GM12878 (cell line): ENCODE results near the gene IFRD2. TPM values are rescaled to one million over a fixed set of nuclear protein-coding genes. Genes with fewer than 3 reads are reported as not detected.

Experiments
- ATAC-seq: fragments of 200-7000 bp; cut with Tn5 transposase; 3 replicates; pipeline ENCODE4 v1.9.1; 2020; ENCODE audit warnings: mild to moderate bottlenecking, moderate library complexity
- BruUV-seq: library from RNA; stranded (reverse); fragments of 400-500 nt; replicated peaks from 2 replicates; lab custom pipeline; 2021; lab: Mats Ljungman, UMichigan
- CTCF ChIA-PET: fragments of 300-600 bp; sonication (Branson Sonifier 250); formaldehyde crosslinking; extraction: SDS; loops from one replicate; lab custom pipeline; 2021; ENCODE audit warnings: inconsistent platforms; lab: Yijun Ruan, JAX
- POLR2A ChIA-PET: fragments of 350-600 bp; formaldehyde crosslinking; extraction: SDS; loops from one replicate; lab custom pipeline; 2021; ENCODE audit warnings: inconsistent platforms; lab: Charles Lee
- RAD21 ChIA-PET: fragments of 300-600 bp; sonication (Branson Sonifier 250); formaldehyde crosslinking; loops from one replicate; lab custom pipeline; 2023; ENCODE audit warnings: antibody characterized with exemption; ENCODE audit not compliant: unreplicated experiment; lab: Charles Lee
- SMC1A ChIA-PET: fragments of 300-600 bp; sonication (Branson Sonifier 250); formaldehyde crosslinking; loops from one replicate; lab custom pipeline; 2023; ENCODE audit not compliant: unreplicated experiment, uncharacterized antibody; lab: Charles Lee
- DNase-seq: peaks from one replicate; pipeline ENCODE4 v3.0.0-alpha.2; 2011; ENCODE audit warnings: low read depth, low spot score
- FAIRE-seq: peaks from 3 replicates; lab custom pipeline; 2011; peaks lifted over from hg19 to GRCh38; lab: Jason Lieb, UNC
- H2AFZ ChIP-seq: 2 replicates; pipeline ENCODE4 v1.6.0; 2011; ENCODE audit warnings: low read depth, low read length, control low read depth; ENCODE audit not compliant: control insufficient read depth
- H3K27ac ChIP-seq: 2 replicates; pipeline ENCODE4 v1.5.1; 2011; ENCODE audit warnings: control low read depth; ENCODE audit not compliant: control insufficient read depth, insufficient read depth
- H3K27me3 ChIP-seq, 2 experiments: replicated peaks in 1 of 2; 2 replicates each; pipeline versions ENCODE4 v1.6.0 to v1.6.1; 2011; ENCODE audit warnings: low read length in 1 of 2; ENCODE audit not compliant: control insufficient read depth in 2 of 2, insufficient read depth in 2 of 2
- H3K36me3 ChIP-seq, 2 experiments: 2 replicates each; pipeline ENCODE4 v1.5.1; 2011; ENCODE audit warnings: low read length in 1 of 2; ENCODE audit not compliant: control insufficient read depth in 2 of 2, insufficient read depth in 2 of 2
- H3K4me1 ChIP-seq: 2 replicates; pipeline ENCODE4 v1.6.1; 2011; ENCODE audit warnings: mild to moderate bottlenecking, low read length, moderate library complexity, mixed read lengths; ENCODE audit not compliant: control insufficient read depth, insufficient read depth
- H3K4me2 ChIP-seq: 2 replicates; pipeline ENCODE4 v1.6.0; 2011; ENCODE audit warnings: control low read depth; ENCODE audit not compliant: control insufficient read depth, insufficient read depth
- H3K4me3 ChIP-seq: fragments of 200-600 bp; sonication (generic); 2 replicates; pipeline ENCODE4 v1.5.1; 2016
- H3K79me2 ChIP-seq: 2 replicates; pipeline ENCODE4 v1.6.0; 2011; ENCODE audit warnings: low read length; ENCODE audit not compliant: control insufficient read depth, insufficient read depth
- H3K9ac ChIP-seq: 2 replicates; pipeline ENCODE4 v1.8.0; 2011; ENCODE audit warnings: low read length, control low read depth, mixed read lengths; ENCODE audit not compliant: control insufficient read depth, insufficient read depth
- H3K9me3 ChIP-seq: replicated peaks from 3 replicates; pipeline ENCODE4 v1.5.1; 2011; ENCODE audit warnings: mild to moderate bottlenecking, low read length; ENCODE audit not compliant: control insufficient read depth, insufficient read depth
- H4K20me1 ChIP-seq: 2 replicates; pipeline ENCODE4 v1.6.0; 2011; ENCODE audit not compliant: control insufficient read depth, insufficient read depth
- BHLHE40 ChIP-seq, 2 experiments: fragments of 450-650 bp in 1 of 2; IDR thresholded peaks; 2 replicates each; pipeline ENCODE4 v1.6.1; 2011 to 2017; ENCODE audit warnings: low read depth in 2 of 2, borderline replicate concordance in 1 of 2, improper control_type of control experiment in 1 of 2, low read length in 1 of 2, mild to moderate bottlenecking in 1 of 2
- EED ChIP-seq: sonication (generic); IDR thresholded peaks from 2 replicates; pipeline ENCODE4 v1.6.1; 2016; ENCODE audit warnings: antibody characterized with exemption, low read depth
- EZH2 ChIP-seq: IDR thresholded peaks from 2 replicates; pipeline ENCODE4 v1.6.1; 2012; ENCODE audit warnings: low read depth, mild to moderate bottlenecking, control low read depth, inconsistent platforms, low read length, borderline replicate concordance; ENCODE audit not compliant: control insufficient read depth
- HSF1 ChIP-seq: fragments of 150-350 bp; IDR thresholded peaks from 2 replicates; pipeline ENCODE4 v1.6.1; 2014; ENCODE audit warnings: mild to moderate bottlenecking, low read depth, low read length
- KLF5 ChIP-seq: fragments of 450-650 bp; IDR thresholded peaks from 2 replicates; pipeline ENCODE4 v1.6.1; 2014; ENCODE audit warnings: mild to moderate bottlenecking; ENCODE audit not compliant: partially characterized antibody
- MEF2B ChIP-seq: fragments of 450-650 bp; IDR thresholded peaks from 2 replicates; pipeline ENCODE4 v1.6.1; 2018; ENCODE audit warnings: mild to moderate bottlenecking, moderate library complexity; ENCODE audit not compliant: partially characterized antibody, poor library complexity, severe bottlenecking
- MTA2 ChIP-seq: fragments of 450-650 bp; IDR thresholded peaks from 2 replicates; pipeline ENCODE4 v1.6.1; 2016; ENCODE audit warnings: low read depth, mild to moderate bottlenecking, moderate library complexity
- NFXL1 ChIP-seq: fragments of 450-650 bp; IDR thresholded peaks from 2 replicates; pipeline ENCODE4 v1.6.1; 2017; ENCODE audit warnings: antibody characterized with exemption, mild to moderate bottlenecking, borderline replicate concordance
- NR2C1 ChIP-seq: fragments of 450-650 bp; IDR thresholded peaks from 2 replicates; pipeline ENCODE4 v1.6.1; 2017; ENCODE audit warnings: antibody characterized with exemption, mild to moderate bottlenecking, moderate library complexity
- POLR2A ChIP-seq: IDR thresholded peaks from 2 replicates; pipeline ENCODE4 v1.6.1; 2011; ENCODE audit warnings: low read depth, mild to moderate bottlenecking, low read length
- POLR2AphosphoS2 ChIP-seq: IDR thresholded peaks from 2 replicates; pipeline ENCODE4 v1.6.1; 2011; ENCODE audit warnings: low read depth, mild to moderate bottlenecking, low read length, improper control_type of control experiment, moderate library complexity
- SIX5 ChIP-seq: IDR thresholded peaks from 2 replicates; pipeline ENCODE4 v1.6.1; 2011; ENCODE audit warnings: mild to moderate bottlenecking, low read depth, low read length, moderate library complexity; ENCODE audit not compliant: severe bottlenecking
- SUZ12 ChIP-seq: fragments of 200-600 bp; sonication (generic); IDR thresholded peaks from one replicate; pipeline ENCODE4 v1.6.1; 2018; ENCODE audit warnings: antibody characterized with exemption, mild to moderate bottlenecking; ENCODE audit not compliant: unreplicated experiment
- TCF7 ChIP-seq: IDR thresholded peaks from 2 replicates; pipeline ENCODE4 v1.6.1; 2014; ENCODE audit warnings: antibody characterized with exemption, borderline replicate concordance
- ZZZ3 ChIP-seq: IDR thresholded peaks from 2 replicates; pipeline ENCODE4 v1.6.1; 2011; ENCODE audit warnings: low read depth; ENCODE audit not compliant: control insufficient read depth, insufficient read length
- WGBS: methylation state at CpG from one replicate; pipeline ENCODE4 v1.1.6; 2016; ENCODE audit warnings: low lambda C conversion rate; ENCODE audit not compliant: insufficient replicate concordance, insufficient coverage; ENCODE audit errors: missing lambda C conversion rate; 5-methylcytosine and 5-hydroxymethylcytosine counted together
- in situ Hi-C: fragments of 300-500 bp; cut with MboI; formaldehyde crosslinking; loops from 9 replicates; pipeline ENCODE4 v1.14.3; 2018; ENCODE audit warnings: mixed read lengths
- intact Hi-C: fragments of 100-400 bp; cut with micrococcal nuclease; formaldehyde crosslinking; loops from one replicate; pipeline ENCODE4 v1.14.2; 2022; ENCODE audit not compliant: unreplicated experiment
- polyA plus RNA-seq, 11 experiments: library from polyadenylated mRNA; depleted of rRNA in 4 of 11; unstranded in 6 of 11; stranded (reverse) in 5 of 11; fragments of >200 nt; fragmentation: Nextera tagmentation in 4 of 11; fragmentation: Illumina TruSeq in 1 of 11; extraction: Ambion mirVana in 4 of 11; extraction: Trizol in 1 of 11; gene quantifications; 1 replicate in 1 of 11; 2 replicates in 10 of 11; pipeline versions ENCODE4 v1.2.1 to v1.2.3, GENCODE V29; 2011 to 2016; ENCODE audit warnings: inconsistent platforms in 2 of 11, missing spikeins in 2 of 11, low read depth in 1 of 11
- total RNA-seq, 4 experiments: library from RNA; depleted of rRNA in 3 of 4; stranded (reverse); fragments of >200 nt in 3 of 4; fragmentation: Illumina TruSeq in 1 of 4; extraction: Trizol in 1 of 4; gene quantifications; 2 replicates each; pipeline versions ENCODE4 v1.2.1 to v1.2.3, GENCODE V29; 2013 to 2021
- TF ChIP-seq, protein P1 (sequence below): fragments of 450-650 bp; formaldehyde crosslinking; IDR thresholded peaks from 2 replicates; pipeline ENCODE4 v1.5.0; 2022; ENCODE audit warnings: mild to moderate bottlenecking, missing genetic modification characterization

Gene IFRD2
- total and polyA plus RNA-seq, 10 of the 15 experiments (the other 5 are each of a cell fraction or from before 2014, with no cell fraction given) = 19.1 to 153 (median 80.3) TPM

DNA sequence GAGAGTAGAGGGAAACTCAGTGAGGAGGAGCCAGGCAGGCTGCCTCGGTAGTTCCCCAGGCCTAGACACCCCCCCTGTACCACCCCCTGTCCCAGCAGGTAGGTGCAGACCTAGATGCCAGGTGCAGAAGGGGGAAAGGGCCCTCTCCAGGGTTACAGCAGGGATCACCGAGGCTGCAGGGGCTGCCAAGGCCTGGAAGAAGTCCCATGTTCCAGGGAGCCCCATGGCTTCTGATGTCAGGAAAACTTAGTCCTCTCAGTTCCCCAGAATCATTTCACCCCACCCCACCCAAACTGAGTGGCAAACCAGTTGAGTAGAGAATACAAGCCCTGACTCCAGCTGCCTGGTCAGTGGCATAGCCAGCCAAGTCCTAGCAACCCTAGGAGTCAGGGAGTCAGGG is 30.7 kb downstream of the IFRD2 start:
- ChIA-PET CTCF (interaction anchor here (1.5 to 7.9 kb wide), 6 partner anchors 13 to 37 kb away, joined by 5 to 44 read pairs (median 8); partner anchors contain the start of genes GNAI2, HYAL3 and NAA80), RAD21 (interaction anchor here (0.8 to 2.2 kb wide), 3 partner anchors 10 to 35 kb away, joined by 3 to 18 read pairs (median 3); no protein-coding TSS in a partner anchor), SMC1A (interaction anchor here (1.2 kb wide), 1 partner anchor 15 kb away, joined by 3 read pairs; no protein-coding TSS in a partner anchor), POLR2A (interaction anchor here (1.9 kb wide), 1 partner anchor 18 kb away, joined by 4 read pairs; the partner anchor contains the start of gene LSMEM2)
- H4K20me1 ChIP-seq = no peaks in the 10 kb centered on the region
- intact Hi-C loops (no loop called here), in situ Hi-C loops (no loop called here)
- H3K27ac ChIP-seq = no peak overlapping the region
- H3K36me3 ChIP-seq = peaks cover 9 to 17% of the 10 kb centered on the region in 2 experiments; a peak in 3 of 4 replicates
- FAIRE-seq (no peak), ATAC-seq (no peak), DNase-seq (no peak)
- TF ChIP-seq EED (no peak), POLR2AphosphoS2 (no peak), SIX5 (no peak), HSF1 (no peak), ZZZ3 (no peak), EZH2 (no peak), BHLHE40 (IDR thresholded peaks at IDR 0.05; ENCODE audit: borderline replicate concordance in 1 of 2, low read depth in 2 of 2, low read length in 1 of 2) (no peak), SUZ12 (no peak), NR2C1 (no peak), MTA2 (no peak), MEF2B (no peak), KLF5 (no peak), POLR2A (no peak), NFXL1 (no peak), TCF7 (no peak)
- TF ChIP-seq, protein P1, sequence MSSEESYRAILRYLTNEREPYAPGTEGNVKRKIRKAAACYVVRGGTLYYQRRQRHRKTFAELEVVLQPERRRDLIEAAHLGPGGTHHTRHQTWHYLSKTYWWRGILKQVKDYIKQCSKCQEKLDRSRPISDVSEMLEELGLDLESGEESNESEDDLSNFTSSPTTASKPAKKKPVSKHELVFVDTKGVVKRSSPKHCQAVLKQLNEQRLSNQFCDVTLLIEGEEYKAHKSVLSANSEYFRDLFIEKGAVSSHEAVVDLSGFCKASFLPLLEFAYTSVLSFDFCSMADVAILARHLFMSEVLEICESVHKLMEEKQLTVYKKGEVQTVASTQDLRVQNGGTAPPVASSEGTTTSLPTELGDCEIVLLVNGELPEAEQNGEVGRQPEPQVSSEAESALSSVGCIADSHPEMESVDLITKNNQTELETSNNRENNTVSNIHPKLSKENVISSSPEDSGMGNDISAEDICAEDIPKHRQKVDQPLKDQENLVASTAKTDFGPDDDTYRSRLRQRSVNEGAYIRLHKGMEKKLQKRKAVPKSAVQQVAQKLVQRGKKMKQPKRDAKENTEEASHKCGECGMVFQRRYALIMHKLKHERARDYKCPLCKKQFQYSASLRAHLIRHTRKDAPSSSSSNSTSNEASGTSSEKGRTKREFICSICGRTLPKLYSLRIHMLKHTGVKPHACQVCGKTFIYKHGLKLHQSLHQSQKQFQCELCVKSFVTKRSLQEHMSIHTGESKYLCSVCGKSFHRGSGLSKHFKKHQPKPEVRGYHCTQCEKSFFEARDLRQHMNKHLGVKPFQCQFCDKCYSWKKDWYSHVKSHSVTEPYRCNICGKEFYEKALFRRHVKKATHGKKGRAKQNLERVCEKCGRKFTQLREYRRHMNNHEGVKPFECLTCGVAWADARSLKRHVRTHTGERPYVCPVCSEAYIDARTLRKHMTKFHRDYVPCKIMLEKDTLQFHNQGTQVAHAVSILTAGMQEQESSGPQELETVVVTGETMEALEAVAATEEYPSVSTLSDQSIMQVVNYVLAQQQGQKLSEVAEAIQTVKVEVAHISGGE (CRISPR knock-in tag) = no peak
- H3K9me3 ChIP-seq = peaks cover 10% of the 10 kb centered on the region; the same call in 1 of the 3 replicates
- H3K4me2 ChIP-seq = no peak overlapping the region
- H2AFZ ChIP-seq = no peak overlapping the region
- H3K9ac ChIP-seq = no peak overlapping the region
- no TSS peak for BruUV-seq
- 86% methylated on average over 2 of the region's 2 CpGs for WGBS
- no peaks in the 10 kb centered on the region; a peak in 1 of 4 replicates for H3K27me3 ChIP-seq
- H3K79me2 ChIP-seq = no peaks in the 10 kb centered on the region
- H3K4me3 ChIP-seq = no peak overlapping the region
- peaks cover 14% of the 10 kb centered on the region for H3K4me1 ChIP-seq
